Measurements from ENCODE around the gene ICAM1.

DNA sequence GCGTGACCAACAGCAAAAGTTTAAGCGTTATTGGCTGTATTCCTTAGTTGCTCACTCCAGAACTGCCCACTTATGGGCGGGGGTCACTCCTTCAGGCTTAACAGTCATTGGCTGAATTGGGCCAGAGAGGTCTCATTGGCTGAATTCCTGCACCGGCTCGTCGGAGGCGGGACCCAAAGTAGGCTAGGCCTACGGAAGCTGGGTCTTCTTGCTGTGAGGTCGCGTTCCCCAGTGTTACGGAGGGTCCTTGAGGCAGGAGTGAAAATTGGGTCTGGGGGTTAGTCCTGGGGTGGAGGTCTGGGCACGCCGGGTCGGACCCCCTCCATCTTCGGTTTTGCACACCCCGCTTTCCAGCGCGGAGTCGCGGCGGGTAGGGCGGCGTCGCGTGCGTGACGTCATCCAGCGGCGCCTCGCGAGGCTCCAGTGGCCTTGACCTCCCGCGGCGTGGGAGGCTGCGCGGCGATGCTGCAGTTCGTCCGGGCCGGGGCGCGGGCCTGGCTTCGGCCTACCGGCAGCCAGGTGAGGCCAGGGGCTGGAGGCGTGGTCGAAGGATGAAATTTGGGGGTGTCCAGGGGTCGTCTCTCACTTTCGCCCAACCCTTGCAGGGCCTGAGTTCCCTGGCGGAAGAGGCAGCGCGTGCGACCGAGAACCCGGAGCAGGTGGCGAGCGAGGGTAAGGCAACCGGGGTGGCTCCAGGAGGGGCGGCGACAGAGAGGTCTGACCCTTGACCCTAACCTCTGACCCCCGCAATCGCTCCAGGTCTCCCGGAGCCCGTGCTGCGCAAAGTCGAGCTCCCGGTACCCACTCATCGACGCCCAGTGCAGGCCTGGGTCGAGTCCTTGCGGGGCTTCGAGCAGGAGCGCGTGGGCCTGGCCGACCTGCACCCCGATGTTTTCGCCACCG, 18.9 kb upstream of the ICAM1 start, which contains the start of gene MRPL4:
- TF ChIP-seq SIN3A (IDR thresholded peaks at IDR 0.05; ENCODE audit: low read depth, low read length) (peak; percentile 95), KAT2A (conservative IDR thresholded peaks at IDR 0.05; ENCODE audit: control insufficient read depth, low read depth, low read length) (no peak), CTCF (IDR thresholded peaks at IDR 0.05 in 2 of 3, conservative IDR thresholded peaks at IDR 0.05 in 1 of 3; ENCODE audit: control insufficient read depth in 2 of 3, extremely low read depth in 1 of 3, insufficient read depth in 1 of 3, low read depth in 3 of 3, low read length in 3 of 3) (no peak)

Data from GM12878 (cell line).